Heart right ventricle (tissue), 16 donors: ENCODE measurements around the gene ZGRF1. TPM values are rescaled to one million over a fixed set of nuclear protein-coding genes. Genes with fewer than 3 reads are reported as not detected.
A peak's percentile ranks its signal among the peaks of the same experiment; 100 is the strongest.

Experiments used
- ATAC-seq, 8 donors: fragments of 200-7000 bp; cut with Tn5 transposase; one replicate each; pipeline ENCODE4 v1.9.1; 2020; ENCODE audit warnings: mild to moderate bottlenecking in 8 of 8, moderate library complexity in 8 of 8, moderate number of reproducible peaks in 1 of 8
- DNase-seq, 2 donors: peaks; one replicate each; pipeline ENCODE4 v3.0.0-alpha.2; 2020
- H3K27ac ChIP-seq, 10 donors: fragments of 200-600 bp; sonication (generic) in 2 of 10; one replicate each; pipeline versions ENCODE4 v1.5.0 to v1.8.0; 2020 to 2022; ENCODE audit warnings: mild to moderate bottlenecking in 3 of 10
- H3K27me3 ChIP-seq, 7 donors: fragments of 200-600 bp; one replicate each; pipeline ENCODE4 v1.8.0; 2021 to 2022; ENCODE audit warnings: mild to moderate bottlenecking in 2 of 7
- H3K36me3 ChIP-seq, 9 donors: fragments of 200-600 bp; sonication (generic) in 1 of 9; one replicate each; pipeline versions ENCODE4 v1.5.0 to v1.8.0; 2020 to 2022; ENCODE audit warnings: mild to moderate bottlenecking in 2 of 9
- H3K4me1 ChIP-seq, 9 donors: fragments of 200-600 bp; sonication (generic) in 1 of 9; one replicate each; pipeline versions ENCODE4 v1.5.0 to v1.8.0; 2020 to 2022; ENCODE audit warnings: mild to moderate bottlenecking in 4 of 9
- H3K4me3 ChIP-seq, 10 donors: fragments of 200-600 bp; sonication (generic) in 2 of 10; one replicate each; pipeline versions ENCODE4 v1.5.0 to v1.8.0; 2020 to 2022; ENCODE audit warnings: mild to moderate bottlenecking in 7 of 10, moderate library complexity in 2 of 10
- H3K9me3 ChIP-seq, 11 donors: fragments of 200-600 bp in 10 of 11; sonication (generic) in 2 of 11; one replicate each; pipeline versions ENCODE4 v1.5.0 to v1.8.0; 2013 to 2022; ENCODE audit warnings: mild to moderate bottlenecking in 2 of 11, control low read depth in 1 of 11, moderate library complexity in 1 of 11
- CTCF ChIP-seq, 9 donors: fragments of 200-600 bp; sonication (generic) in 2 of 9; IDR thresholded peaks; one replicate each; pipeline versions ENCODE4 v1.5.0 to v1.8.0; 2021 to 2022; ENCODE audit warnings: antibody characterized with exemption in 9 of 9, mild to moderate bottlenecking in 5 of 9, moderate library complexity in 1 of 9
- WGBS, 2 donors: extraction: QIAGEN DNeasy Blood & Tissue Kit; methylation state at CpG; one replicate each; pipeline ENCODE4 v1.1.7; 2013; ENCODE audit warnings: inconsistent platforms in 1 of 2; 5-methylcytosine and 5-hydroxymethylcytosine counted together
- intact Hi-C, 10 donors: fragments of 100-400 bp; cut with DNase I; formaldehyde crosslinking; loops; one replicate each; pipeline versions ENCODE4 v1.11.1 to v1.14.2; 2022
- polyA plus RNA-seq, 2 donors: library from polyadenylated mRNA; stranded (reverse); fragments of 200-250 nt; gene quantifications; one replicate each; pipeline ENCODE4 v1.2.3, GENCODE V29; 2013
- total RNA-seq, 10 donors: library from RNA; stranded (reverse); fragmentation: NEBNext Ultra II Directional in 3 of 10; extraction: Animal tissue kit (Norgen Biotek cat#: 25700) in 3 of 10; gene quantifications; one replicate each; pipeline versions ENCODE4 v1.2.1 to v1.2.4, GENCODE V29; 2021 to 2023
- donor health status: Arrhythmogenic right ventricular cardiomyopathy.
- donor health status: ischemic (EF 13 %, LVEDD 7.1; RV severe dilation, severe dysfunction).
- donor health status: healthy with polysubstance abuse.
- donor health status: DM: no; HTN: yes; CAD: no.
- donor health status: DM: no; HTN: no; CAD: no.
- donor health status: ischemic (EF 25% LVEDD 6.9; RV normal size, moderate dysfunction).
- donor health status: ischemic (EF 25% LVEDD 5.7; RV mildly dilated, moderate dysfunction).
- donor health status: healthy.
- donor health status: DM: yes; HTN: yes; CAD: no.
- donor health status: Ischemic cardiomyopathy.
- donor health status: ischemic (EF 35%, LVEDD 5.7; RV mildly dilated, moderate dysfunction).
- donor health status: nonischemic (EF 11% LVEDD 7.7; RV severe dilation, severe dysfunction).
- donor health status: DM: yes; HTN: yes; CAD: no.
- donor health status: PGD.
- donor health status: ischemic (EF 29% LVEDD 5.4; RV normal size, mild dysfunction).
- donor health status: nonischemic (EF 23%, LVEDD 6.1; RV moderate dilation, normal function).

ZGRF1 gene
- total and polyA plus RNA-seq, 12 donors, result 0.77 to 5.3 (median 2.1) TPM

- H3K4me3 ChIP-seq, result no peak overlapping the region
- H3K36me3 ChIP-seq, result peaks cover 0 to 40% (median 4%) of the 10 kb centered on the region in 9 donors
- no peaks in the 10 kb centered on the region for H3K9me3 ChIP-seq
- DNase-seq (peak in 1 of 2 donors; percentile 46), ATAC-seq (peak in 4 of 8 donors; percentile 33 to 84 (median 80))
- intact Hi-C loops, result loop anchor here in 8 of 10 donors (1.0 to 10.0 kb wide), 4 partner anchors 276 to 280 kb away; no protein-coding TSS in a partner anchor
- H3K4me1 ChIP-seq, result no peaks in the 10 kb centered on the region
- H3K27ac ChIP-seq, result no peak overlapping the region
- TF ChIP-seq CTCF (IDR thresholded peaks at IDR 0.05), result peak; percentile 21 to 74 (median 62)
- H3K27me3 ChIP-seq, result no peaks in the 10 kb centered on the region
Observed at GRCh38 chr4:112604589-112604988, 32.1 kb downstream of the ZGRF1 start.

GRCh38 chr4:112594993-112595392 is 41.7 kb downstream of the ZGRF1 start:
- 95 to 97% methylated on average over 1 of the region's 1 CpG for WGBS, 2 donors
- Histone ChIP-seq H3K36me3 (no peaks in the 10 kb centered on the region), H3K27ac (no peak overlapping the region), H3K4me1 (no peaks in the 10 kb centered on the region), H3K27me3 (no peaks in the 10 kb centered on the region), H3K9me3 (peaks cover 0 to 13% (median 0%) of the 10 kb centered on the region in 11 donors), H3K4me3 (no peak overlapping the region)
- DNase-seq, result no peak
- TF ChIP-seq CTCF (IDR thresholded peaks at IDR 0.05), result no peak
- intact Hi-C loops, result no loop called here
- no peak for ATAC-seq

GRCh38 chr4:112593438-112594133 is 43.1 kb downstream of the ZGRF1 start:
- no peak overlapping the region for H3K27ac ChIP-seq
- no peaks in the 10 kb centered on the region for H3K27me3 ChIP-seq
- 97 to 99% methylated on average over 5 of the region's 5 CpGs for WGBS, 2 donors
- H3K36me3 ChIP-seq, result no peaks in the 10 kb centered on the region
- peaks cover 0 to 13% (median 0%) of the 10 kb centered on the region in 11 donors for H3K9me3 ChIP-seq
- no peak for TF ChIP-seq CTCF (IDR thresholded peaks at IDR 0.05)
- intact Hi-C loops, result no loop called here
- no peak overlapping the region for H3K4me3 ChIP-seq
- no peak for ATAC-seq
- no peak for DNase-seq
- H3K4me1 ChIP-seq, result no peaks in the 10 kb centered on the region

GRCh38 chr4:112592717-112593116 is 44.0 kb downstream of the ZGRF1 start:
- ATAC-seq, result no peak
- H3K4me1 ChIP-seq, result no peaks in the 10 kb centered on the region
- no peak overlapping the region for H3K27ac ChIP-seq
- H3K36me3 ChIP-seq, result peaks cover 0 to under 1% (median 0%) of the 10 kb centered on the region in 9 donors
- intact Hi-C loops, result no loop called here
- no peak overlapping the region for H3K4me3 ChIP-seq
- no peak for TF ChIP-seq CTCF (IDR thresholded peaks at IDR 0.05)
- no peaks in the 10 kb centered on the region for H3K27me3 ChIP-seq
- no peak for DNase-seq
- H3K9me3 ChIP-seq, result peaks cover 0 to 13% (median 0%) of the 10 kb centered on the region in 11 donors
